Daoy (cell line): ENCODE results near the gene FAM221A. TPM values are rescaled to one million over a fixed set of nuclear protein-coding genes. Genes with fewer than 3 reads are reported as not detected.
"Not testable (repeated sequence)": the region's sequence is repeated elsewhere in the genome, so short reads cannot be mapped to it uniquely, and the experiment has no call there.

Experiments
- DNase-seq: peaks from one replicate; pipeline ENCODE4 v3.0.0-alpha.2; 2015; ENCODE audit warnings: low read depth
- total RNA-seq: library from RNA; depleted of rRNA; stranded (reverse); fragments of >200 nt; shearing (Covaris generic); gene quantifications from 2 replicates; pipeline ENCODE4 v1.2.3, GENCODE V29; 2014; rRNA removed

Gene FAM221A
- 6.5 and 6.9 TPM in 2 replicates for total RNA-seq

DNA sequence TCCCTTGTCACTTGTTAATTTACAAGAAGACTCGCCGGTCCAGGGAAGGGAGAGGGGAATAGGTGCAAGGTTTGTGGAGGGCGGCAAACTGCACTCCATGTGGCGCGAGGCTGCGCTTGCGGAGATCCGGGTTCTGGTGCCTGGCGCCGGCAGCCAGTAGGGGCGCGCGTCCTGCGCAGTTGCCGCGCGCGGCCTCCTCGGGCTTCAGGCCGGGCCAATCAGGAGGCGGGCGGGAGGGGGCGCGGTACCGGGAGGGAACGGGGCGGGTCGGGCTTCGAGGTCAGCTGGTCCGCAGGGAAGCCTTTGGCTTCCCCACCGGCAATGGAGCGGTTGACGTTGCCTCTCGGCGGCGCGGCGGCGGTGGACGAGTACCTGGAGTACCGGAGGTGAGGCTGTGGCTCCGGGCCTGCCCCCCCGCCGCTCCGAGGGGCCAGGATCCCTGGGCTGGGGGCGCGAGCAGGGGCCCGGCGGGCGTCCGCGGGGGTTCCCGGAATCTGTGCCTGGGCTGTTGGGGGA lies at the start of gene FAM221A:
FAM221A (plus strand) TSS at position 302 of the 516 bp plus-strand sequence; CDS start at position 322, 20 bp downstream.
- peak; percentile 93 for DNase-seq

- peak; percentile 19 for DNase-seq
These were observed 46.6 kb upstream of the FAM221A start for GRCh38 chr7:23633417-23633816.

- no peak for DNase-seq
These were observed 34.2 kb upstream of the FAM221A start for GRCh38 chr7:23645822-23646221.

DNA sequence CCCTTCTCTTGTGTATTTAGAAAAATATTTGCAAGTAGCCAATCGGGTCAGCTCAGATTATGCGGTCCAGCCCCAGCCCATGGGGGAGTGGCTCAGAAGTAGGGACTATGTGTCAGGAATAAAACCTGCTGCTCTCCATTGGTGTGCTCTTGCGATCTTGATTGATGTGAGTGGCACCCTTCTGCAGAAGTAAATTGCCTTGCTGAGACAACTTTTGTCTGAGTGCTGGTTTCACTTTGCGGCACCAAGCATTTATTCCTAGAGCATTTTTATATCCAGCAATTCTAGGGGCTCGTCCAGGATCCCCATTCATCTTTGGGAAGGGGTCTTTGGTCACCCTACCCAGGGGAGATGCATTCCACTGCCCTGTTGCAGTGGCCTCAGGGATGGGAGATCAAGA lies 26.1 kb upstream of the FAM221A start:
- DNase-seq, result no peak

- DNase-seq, result peak; percentile 23
These were observed 25.5 kb upstream of the FAM221A start for GRCh38 chr7:23654508-23654907.

DNA sequence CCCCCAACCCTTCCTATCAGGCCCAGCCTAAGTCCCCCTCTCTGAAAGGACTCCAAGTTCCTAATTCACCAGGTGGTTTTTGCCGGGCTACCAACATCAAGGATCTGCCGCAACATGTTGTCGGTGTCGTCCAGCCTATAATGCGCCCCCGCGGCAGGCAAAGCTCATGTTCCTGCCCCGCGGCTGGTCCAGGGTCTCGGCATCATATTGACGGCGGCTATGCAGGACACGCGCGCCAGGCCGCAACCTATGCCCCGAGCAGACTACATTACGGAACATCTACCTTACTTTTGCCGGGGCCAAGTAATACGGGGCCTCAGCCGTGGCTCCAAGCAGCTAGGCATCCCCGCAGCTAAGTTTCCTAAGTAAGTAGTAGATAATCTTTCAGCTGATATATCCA lies 24.6 kb upstream of the FAM221A start:
- DNase-seq, result no peak

DNA sequence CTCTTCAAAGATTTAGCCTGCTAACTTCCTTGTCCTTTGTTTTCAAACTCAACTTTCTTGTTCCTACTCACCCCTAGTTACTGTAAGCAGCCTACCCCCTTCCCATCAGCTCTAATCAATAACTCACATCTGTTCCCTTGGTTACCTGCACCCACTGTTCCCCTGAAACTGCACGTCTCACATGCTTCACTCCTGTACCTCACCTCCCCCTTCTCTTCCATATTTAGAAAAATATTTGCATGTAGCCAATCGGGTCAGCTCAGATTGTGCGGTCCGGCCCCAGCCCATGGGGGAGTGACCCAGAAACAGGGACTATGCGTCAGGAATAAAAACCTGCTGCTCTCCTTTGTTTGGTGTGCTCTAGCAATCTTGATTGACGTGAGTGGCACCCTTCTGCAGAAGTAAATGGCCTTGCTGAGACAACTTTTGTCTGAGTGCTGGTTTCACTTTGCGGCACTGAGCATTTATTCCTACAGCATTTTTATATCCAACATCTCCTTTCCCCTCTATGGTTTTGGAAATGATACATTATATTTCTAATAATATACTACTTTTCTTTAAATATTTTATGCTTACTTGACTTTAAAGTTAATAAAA lies 21.1 kb upstream of the FAM221A start:
- DNase-seq, result no peak

GRCh38 chr7:23661385-23661784 lies 18.6 kb upstream of the FAM221A start:
- no peak for DNase-seq

DNA sequence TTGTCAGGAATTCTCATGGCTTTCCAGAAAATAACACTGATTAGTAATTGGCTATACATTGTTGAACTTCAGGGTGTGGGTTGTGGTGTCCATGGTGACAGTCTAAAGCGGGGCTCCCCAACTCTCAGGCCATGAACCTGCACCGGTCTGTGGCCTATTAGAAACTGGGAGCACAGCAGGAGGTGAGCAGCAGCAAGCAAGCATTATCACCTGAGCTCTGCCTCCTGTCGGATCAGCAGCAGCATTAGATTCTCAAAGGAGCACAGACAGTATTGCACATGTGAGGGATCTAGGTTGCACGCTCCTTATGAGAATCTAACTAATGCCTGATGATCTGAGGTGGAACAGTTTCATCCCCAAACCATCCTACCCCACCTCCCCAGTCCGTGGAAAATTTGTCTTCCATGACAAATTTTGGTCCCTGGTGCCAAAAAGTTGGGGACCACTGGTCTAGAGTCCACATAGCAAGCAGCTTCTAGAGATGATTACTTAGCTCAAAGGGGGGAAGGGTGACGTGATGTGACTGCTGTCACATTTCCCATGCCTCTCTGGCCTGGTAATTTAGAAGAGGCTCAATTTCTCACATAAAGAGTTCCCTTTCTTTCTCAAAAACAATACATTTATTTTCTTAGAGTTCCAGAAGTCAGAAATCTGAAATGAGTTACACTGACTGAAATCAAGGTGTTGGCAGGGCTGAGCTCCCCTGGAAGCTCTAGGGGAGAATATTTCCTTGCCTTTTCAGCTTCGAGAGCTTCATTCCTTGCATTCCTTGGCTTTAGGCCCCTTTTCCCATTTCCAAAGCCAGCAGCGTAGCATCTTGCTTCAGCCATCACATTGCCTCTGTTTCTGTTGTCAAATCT lies 17.6 kb upstream of the FAM221A start:
- DNase-seq, result peak; percentile 21

DNA sequence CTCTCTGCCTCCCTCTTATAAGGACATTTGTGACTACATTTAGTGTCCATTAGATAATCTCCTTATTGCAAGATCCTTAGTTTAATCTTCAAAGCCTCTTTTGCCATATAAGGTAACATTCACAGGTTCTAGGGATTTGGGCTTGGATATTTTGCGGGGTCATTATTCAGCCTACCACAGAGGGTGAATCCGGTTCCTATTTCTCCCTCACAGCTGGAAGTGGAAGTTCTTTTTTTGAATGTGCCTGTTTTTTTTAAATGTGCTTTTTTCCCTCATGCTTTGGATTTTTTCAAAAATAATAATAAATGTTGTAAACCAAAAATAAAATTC lies 17.1 kb upstream of the FAM221A start:
- no peak for DNase-seq

GRCh38 chr7:23664122-23664521 lies 15.9 kb upstream of the FAM221A start:
- DNase-seq, result no peak

- no peak for DNase-seq
These were observed 8.0 kb upstream of the FAM221A start for GRCh38 chr7:23672033-23672432.

GRCh38 chr7:23680414-23681405 lies 711 bp downstream of the FAM221A start:
- DNase-seq, result peak; percentile 85

DNA sequence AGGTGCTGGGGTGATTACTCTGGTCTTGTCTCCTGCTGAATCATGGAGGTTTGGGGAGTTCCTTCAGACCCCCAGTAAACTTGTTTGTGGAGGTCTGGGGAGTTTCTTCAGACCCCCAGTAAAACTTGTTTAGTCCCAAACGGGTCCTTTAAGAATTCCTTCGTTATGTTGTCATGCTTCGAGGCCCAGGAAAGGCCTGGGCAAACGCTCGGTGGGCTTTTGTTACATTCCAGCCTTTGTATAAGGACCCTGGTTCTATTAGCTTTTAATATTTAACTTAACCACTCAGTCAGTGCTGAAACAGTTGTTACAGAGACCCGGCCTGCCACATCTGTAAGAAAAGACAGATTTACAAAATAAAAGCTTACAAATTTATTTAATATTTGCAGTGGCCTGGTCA lies 4.0 kb downstream of the FAM221A start:
- not testable (repeated sequence) for DNase-seq

DNA sequence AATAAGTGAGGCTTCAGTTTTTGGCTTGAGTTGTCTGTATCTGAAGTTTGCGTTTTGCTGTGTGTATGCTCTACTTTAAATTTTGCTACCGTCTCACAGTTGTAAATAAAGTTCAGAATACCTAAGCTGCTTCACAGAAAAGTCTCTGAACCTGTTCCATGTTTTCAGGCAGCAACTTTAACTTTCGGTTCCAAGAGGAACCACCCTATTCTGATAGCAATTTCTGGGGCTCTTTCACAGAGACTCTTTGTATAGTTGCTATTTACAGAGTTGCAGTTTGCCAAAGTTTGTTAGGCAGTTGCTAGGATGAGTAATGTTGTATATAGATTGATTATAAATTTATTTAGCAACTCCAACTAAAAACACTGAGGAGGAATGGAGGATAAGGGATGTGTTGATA lies 5.7 kb downstream of the FAM221A start:
- no peak for DNase-seq

- no peak for DNase-seq
These were observed 7.0 kb downstream of the FAM221A start for GRCh38 chr7:23687011-23687410.

DNA sequence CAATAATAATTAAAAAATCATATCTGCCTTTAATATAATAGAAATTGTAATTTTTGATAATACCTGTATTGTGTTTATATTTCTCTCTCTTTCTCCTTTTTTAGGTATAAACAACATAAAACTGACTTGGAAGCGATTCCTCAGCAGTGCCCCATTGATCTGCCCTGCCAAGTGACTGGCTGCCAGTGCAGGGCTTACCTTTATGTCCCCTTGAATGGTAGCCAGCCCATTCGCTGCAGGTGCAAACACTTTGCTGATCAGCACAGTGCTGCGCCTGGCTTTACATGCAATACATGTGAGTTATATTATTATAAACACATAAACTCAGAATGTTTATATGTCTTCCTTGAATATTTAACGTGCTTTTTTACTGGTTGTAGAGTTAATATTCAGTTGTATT lies 9.2 kb downstream of the FAM221A start:
- DNase-seq, result no peak

DNA sequence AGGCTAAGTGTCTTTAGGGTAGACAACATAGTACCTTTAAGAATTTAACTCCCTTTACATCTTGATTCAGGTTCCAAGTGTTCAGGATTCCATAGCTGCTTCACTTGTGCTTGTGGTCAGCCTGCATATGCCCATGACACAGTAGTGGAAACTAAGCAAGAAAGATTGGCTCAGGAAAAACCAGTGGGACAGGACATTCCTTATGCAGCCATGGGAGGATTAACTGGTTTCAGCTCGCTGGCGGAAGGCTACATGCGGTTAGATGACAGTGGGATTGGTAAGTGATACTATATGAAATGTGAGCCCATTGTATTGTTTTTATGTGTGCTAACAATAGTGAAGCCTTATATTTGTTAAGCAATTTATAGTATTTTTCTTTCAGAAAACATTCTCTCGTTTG lies 11.3 kb downstream of the FAM221A start:
- DNase-seq, result no peak

DNA sequence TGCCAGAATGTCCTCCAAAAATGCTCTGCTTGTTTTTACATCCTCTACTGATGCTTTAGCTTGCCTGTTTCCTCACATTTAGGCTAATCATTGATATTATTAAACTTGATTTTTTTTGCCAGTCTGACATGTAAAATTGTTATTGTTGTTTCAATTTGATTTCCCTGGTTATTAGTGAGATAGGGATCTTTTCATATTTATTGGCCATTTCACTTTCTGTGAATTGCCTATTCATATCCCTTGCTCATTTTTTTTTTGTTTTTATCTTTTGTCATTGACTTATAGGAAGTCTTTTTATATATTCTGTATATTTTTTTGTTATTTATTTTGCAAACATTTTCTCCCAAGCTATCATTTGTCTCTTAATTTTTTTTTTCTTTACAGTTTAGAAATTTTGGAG lies 13.2 kb downstream of the FAM221A start:
- no peak for DNase-seq

- DNase-seq, result peak; percentile 91
These were observed 17.0 kb downstream of the FAM221A start for GRCh38 chr7:23696916-23697441.

DNA sequence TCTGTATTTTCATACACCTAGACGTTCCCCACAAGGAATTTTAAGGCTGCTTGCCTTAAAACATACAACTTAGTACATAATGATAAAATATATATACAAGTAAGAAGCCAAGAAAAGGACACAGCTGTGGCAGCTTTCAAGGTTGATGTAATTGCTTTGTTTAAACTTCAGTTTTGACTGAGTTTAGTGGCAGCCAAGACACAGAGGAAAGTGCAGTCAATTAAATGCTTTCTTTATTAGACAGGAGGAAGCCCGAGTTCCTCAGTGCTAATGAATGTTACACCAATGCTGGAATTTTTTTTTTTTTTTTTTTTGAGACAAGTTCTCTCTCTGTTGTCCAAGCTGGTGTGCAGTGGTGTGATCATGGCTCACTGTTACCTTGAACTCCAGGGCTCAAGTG lies 18.8 kb downstream of the FAM221A start:
- DNase-seq, result no peak

GRCh38 chr7:23700046-23700445 lies 20.0 kb downstream of the FAM221A start:
- DNase-seq, result no peak
